ENCODE measurements around the gene ITGAE. TPM values are rescaled to one million over a fixed set of nuclear protein-coding genes. Genes with fewer than 3 reads are reported as not detected.

Gene ITGAE
- total and polyA plus RNA-seq, 10 of the 15 experiments (the other 5 are each of a cell fraction or from before 2014, with no cell fraction given): 13.1 to 161 (median 34.8) TPM

GRCh38 chr17:3695723-3696411, 105.1 kb downstream of the ITGAE start, which contains the start of gene P2RX5:
Gene P2RX5, minus strand, starts transcription at chr17:3696155. Its CDS starts 150 bp downstream, at chr17:3696005.
- ChIA-PET CTCF (interaction anchor here (0.6 to 2.2 kb wide), 10 partner anchors 11 to 447 kb away, joined by 3 to 9 read pairs (median 4); partner anchors contain the start of genes CYB5D2 and ZZEF1), RAD21 (ENCODE audit: unreplicated experiment) (interaction anchor here (0.7 to 2.5 kb wide), 7 partner anchors 15 to 42 kb away, joined by 3 to 23 read pairs (median 3); partner anchors contain the start of gene HASPIN), POLR2A (interaction anchor here (1.1 to 2.3 kb wide), 3 partner anchors 11 to 31 kb away, joined by 3 to 8 read pairs (median 4); no protein-coding TSS in a partner anchor), SMC1A (ENCODE audit: uncharacterized antibody, unreplicated experiment) (interaction anchor here (0.7 to 3.4 kb wide), 6 partner anchors 11 to 36 kb away, joined by 3 to 17 read pairs (median 4); partner anchors contain the start of gene HASPIN)
- ATAC-seq: peak; percentile 48
- no peak for DNase-seq (ENCODE audit: low read depth, low spot score)
- BruUV-seq (replicated peaks): no TSS peak
- FAIRE-seq: peak; percentile 35
- Histone ChIP-seq H3K36me3 (ENCODE audit: control insufficient read depth in 2 of 2, insufficient read depth in 2 of 2, low read length in 1 of 2) (no peaks in the 10 kb centered on the region), H3K9ac (ENCODE audit: control insufficient read depth, insufficient read depth, low read length) (peak within 1 kb of the TSS; percentile 72), H3K4me3 (peak within 1 kb of the TSS; percentile 56), H3K4me1 (ENCODE audit: control insufficient read depth, insufficient read depth, low read length) (peaks cover 32% of the 10 kb centered on the region), H2AFZ (ENCODE audit: control insufficient read depth, low read depth, low read length) (peak within 1 kb of the TSS; percentile 35), H3K27ac (ENCODE audit: control insufficient read depth, insufficient read depth) (peak within 1 kb of the TSS; percentile 61), H3K27me3 (replicated peaks in 1 of 2; ENCODE audit: control insufficient read depth in 2 of 2, insufficient read depth in 2 of 2, low read length in 1 of 2) (no peaks in the 10 kb centered on the region), H3K9me3 (replicated peaks; ENCODE audit: control insufficient read depth, insufficient read depth, low read length) (peaks cover 12% of the 10 kb centered on the region; the same call in 1 of the 3 replicates), H4K20me1 (ENCODE audit: control insufficient read depth, insufficient read depth) (no peaks in the 10 kb centered on the region), H3K4me2 (ENCODE audit: control insufficient read depth, insufficient read depth) (peak within 1 kb of the TSS; percentile 88), H3K79me2 (ENCODE audit: control insufficient read depth, insufficient read depth, low read length) (peaks cover 13% of the 10 kb centered on the region)
- under 1% methylated on average over 59 of the region's 65 CpGs for WGBS (ENCODE audit: insufficient coverage, insufficient replicate concordance, low lambda C conversion rate, missing lambda C conversion rate)
- intact Hi-C loops (cut with micrococcal nuclease; ENCODE audit: unreplicated experiment): no loop called here
- in situ Hi-C loops (cut with MboI): no loop called here
- no peak for TF ChIP-seq MTA3 (IDR thresholded peaks at IDR 0.05; ENCODE audit: borderline replicate concordance, low read length)
- peak; percentile 41 for TF ChIP-seq USF1 (IDR thresholded peaks at IDR 0.05; ENCODE audit: borderline replicate concordance, extremely low read length, insufficient read depth, low read depth, low read length)
- TF ChIP-seq ZNF622 (IDR thresholded peaks at IDR 0.05): no peak
- TF ChIP-seq MYC (IDR thresholded peaks at IDR 0.05; ENCODE audit: insufficient read depth, insufficient read length, insufficient replicate concordance, low read length, severe bottlenecking): no peak
- no peak for TF ChIP-seq MTA2 (IDR thresholded peaks at IDR 0.05; ENCODE audit: low read depth)
- TF ChIP-seq ZBTB11 (CRISPR knock-in tag; IDR thresholded peaks at IDR 0.05): no peak
- TF ChIP-seq NR2C1 (IDR thresholded peaks at IDR 0.05): no peak
- no peak for TF ChIP-seq BACH1 (IDR thresholded peaks at IDR 0.05; ENCODE audit: borderline replicate concordance)
- peak; percentile 53 for TF ChIP-seq NKRF (conservative IDR thresholded peaks at IDR 0.05)
- TF ChIP-seq EGR1 (IDR thresholded peaks at IDR 0.05; ENCODE audit: borderline replicate concordance in 1 of 2, low read depth in 2 of 2, low read length in 2 of 2): peak in 1 of 2 experiments; percentile 82; a peak in 2 of 3 replicates
- TF ChIP-seq MAX (IDR thresholded peaks at IDR 0.05; ENCODE audit: low read depth, low read length): no peak
- TF ChIP-seq CBX5 (IDR thresholded peaks at IDR 0.05; ENCODE audit: low read depth): no peak
- peak; percentile 77 for TF ChIP-seq SPI1 (IDR thresholded peaks at IDR 0.05; ENCODE audit: borderline replicate concordance, insufficient read depth, low read depth, low read length)
- no peak for TF ChIP-seq SIN3A (IDR thresholded peaks at IDR 0.05; ENCODE audit: low read depth, low read length)
- TF ChIP-seq SIX5 (IDR thresholded peaks at IDR 0.05; ENCODE audit: low read depth, low read length, severe bottlenecking): no peak
- no peak for TF ChIP-seq ZNF207 (IDR thresholded peaks at IDR 0.05; ENCODE audit: borderline replicate concordance)

All from GM12878 (cell line).